Measurements from ENCODE around the gene TEAD1.
A peak's percentile ranks its signal among the peaks of the same experiment; 100 is the strongest.

TEAD1 gene

GRCh38 chr11:12687740-12688139, 13.5 kb downstream of the TEAD1 start:
- DNase-seq: no peak

- no peak for DNase-seq
Observed at GRCh38 chr11:12689029-12689755, 15.0 kb downstream of the TEAD1 start.

- DNase-seq: no peak
Observed at GRCh38 chr11:12690663-12691062, 16.4 kb downstream of the TEAD1 start.

- DNase-seq: no peak
Observed at GRCh38 chr11:12691473-12691872, 17.3 kb downstream of the TEAD1 start.

GRCh38 chr11:12692229-12693075, 18.2 kb downstream of the TEAD1 start:
- DNase-seq: peak; percentile 68

GRCh38 chr11:12693094-12693478, 18.9 kb downstream of the TEAD1 start:
- no peak for DNase-seq

GRCh38 chr11:12693479-12694182, 19.4 kb downstream of the TEAD1 start:
- peak; percentile 36 for DNase-seq

GRCh38 chr11:12694183-12694531, 19.9 kb downstream of the TEAD1 start:
- no peak for DNase-seq

- DNase-seq: no peak
Observed at GRCh38 chr11:12695221-12695794, 21.1 kb downstream of the TEAD1 start.

- DNase-seq: no peak
Observed at GRCh38 chr11:12695873-12696272, 21.7 kb downstream of the TEAD1 start.

- no peak for DNase-seq
Observed at GRCh38 chr11:12696911-12697581, 22.8 kb downstream of the TEAD1 start.

GRCh38 chr11:12698048-12698447, 23.8 kb downstream of the TEAD1 start:
- DNase-seq: no peak

- no peak for DNase-seq
Observed at GRCh38 chr11:12701811-12702592, 27.8 kb downstream of the TEAD1 start.

- no peak for DNase-seq
Observed at GRCh38 chr11:12702999-12703453, 28.8 kb downstream of the TEAD1 start.

GRCh38 chr11:12704049-12704448, 29.8 kb downstream of the TEAD1 start:
- DNase-seq: no peak

- DNase-seq: no peak
Observed at GRCh38 chr11:12705874-12706273, 31.7 kb downstream of the TEAD1 start.

GRCh38 chr11:12706545-12707499, 32.6 kb downstream of the TEAD1 start:
- DNase-seq: peak; percentile 29

GRCh38 chr11:12707500-12707880, 33.3 kb downstream of the TEAD1 start:
- no peak for DNase-seq

GRCh38 chr11:12711496-12711895, 37.3 kb downstream of the TEAD1 start:
- no peak for DNase-seq

- no peak for DNase-seq
Observed at GRCh38 chr11:12712132-12712531, 37.9 kb downstream of the TEAD1 start.

- no peak for DNase-seq
Observed at GRCh38 chr11:12715131-12715530, 40.9 kb downstream of the TEAD1 start.

Data from SHP77 treated with DMSO at 0.1 percent for 48 hours (cell line).